HL-60/S4 treated with retinoic acid at 250 ng/mL for 4 days and 3 days (cell line): Measurements from ENCODE around the gene ZSCAN29.

Experiments used
- in situ Hi-C: fragments of 300-500 bp; cut with MboI; formaldehyde crosslinking; loops from 2 replicates; pipeline ENCODE4 v1.7.0; 2022; ENCODE audit warnings: low sequenced_read_pairs

Gene ZSCAN29

DNA sequence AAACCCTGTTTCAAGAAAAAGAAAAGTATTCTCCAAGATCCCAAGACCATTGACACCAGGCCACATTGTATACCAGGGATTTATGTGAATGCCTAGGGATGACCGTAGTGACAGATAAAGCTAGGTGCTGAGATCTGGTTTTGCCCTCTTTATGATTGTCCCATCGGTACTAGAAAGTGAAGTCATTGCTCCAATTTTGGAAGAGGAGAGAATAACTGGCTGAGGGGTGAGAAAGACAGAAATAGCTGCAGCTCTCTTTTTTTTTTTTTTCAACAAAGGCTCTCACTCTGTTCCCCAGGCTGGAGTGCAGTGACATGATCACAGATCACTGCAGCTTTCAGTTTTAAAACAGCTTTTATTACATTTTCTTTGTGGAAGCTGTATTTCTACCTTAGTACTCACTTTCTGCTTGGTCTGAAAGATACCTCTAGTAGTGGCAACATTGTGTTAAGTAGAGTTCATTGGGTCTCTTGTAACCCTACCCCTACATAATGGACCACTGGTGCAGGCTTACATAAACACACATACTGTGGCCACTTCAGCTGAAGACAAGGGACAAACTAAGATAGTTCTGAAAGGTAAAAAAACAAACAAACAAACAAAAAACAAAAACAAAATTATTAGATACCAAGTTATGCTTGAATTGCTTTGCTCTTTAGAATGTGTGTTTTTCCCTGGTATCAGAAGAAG lies 18.0 kb downstream of the ZSCAN29 start:
- in situ Hi-C loops, result no loop called here

- in situ Hi-C loops, result no loop called here
Observed at GRCh38 chr15:43347114-43347513, 23.7 kb downstream of the ZSCAN29 start.

- in situ Hi-C loops, result no loop called here
Observed at GRCh38 chr15:43346305-43346704, 24.5 kb downstream of the ZSCAN29 start.

DNA sequence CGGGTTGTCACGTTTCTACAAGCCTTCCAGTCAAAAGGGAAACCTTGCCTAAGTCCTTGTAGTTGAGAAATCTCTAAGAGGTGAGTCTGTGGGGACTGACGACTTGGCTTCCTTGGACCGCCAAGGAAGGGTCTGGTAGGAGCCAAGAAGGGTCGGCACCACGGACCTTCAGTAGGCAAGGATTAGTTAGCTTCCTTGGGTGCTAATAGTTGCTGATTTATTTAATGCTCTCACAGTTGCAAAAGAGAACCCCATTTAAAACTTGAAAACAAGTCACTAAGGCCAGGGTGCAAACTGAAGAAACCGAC lies 40.1 kb downstream of the ZSCAN29 start:
- in situ Hi-C loops, result no loop called here

DNA sequence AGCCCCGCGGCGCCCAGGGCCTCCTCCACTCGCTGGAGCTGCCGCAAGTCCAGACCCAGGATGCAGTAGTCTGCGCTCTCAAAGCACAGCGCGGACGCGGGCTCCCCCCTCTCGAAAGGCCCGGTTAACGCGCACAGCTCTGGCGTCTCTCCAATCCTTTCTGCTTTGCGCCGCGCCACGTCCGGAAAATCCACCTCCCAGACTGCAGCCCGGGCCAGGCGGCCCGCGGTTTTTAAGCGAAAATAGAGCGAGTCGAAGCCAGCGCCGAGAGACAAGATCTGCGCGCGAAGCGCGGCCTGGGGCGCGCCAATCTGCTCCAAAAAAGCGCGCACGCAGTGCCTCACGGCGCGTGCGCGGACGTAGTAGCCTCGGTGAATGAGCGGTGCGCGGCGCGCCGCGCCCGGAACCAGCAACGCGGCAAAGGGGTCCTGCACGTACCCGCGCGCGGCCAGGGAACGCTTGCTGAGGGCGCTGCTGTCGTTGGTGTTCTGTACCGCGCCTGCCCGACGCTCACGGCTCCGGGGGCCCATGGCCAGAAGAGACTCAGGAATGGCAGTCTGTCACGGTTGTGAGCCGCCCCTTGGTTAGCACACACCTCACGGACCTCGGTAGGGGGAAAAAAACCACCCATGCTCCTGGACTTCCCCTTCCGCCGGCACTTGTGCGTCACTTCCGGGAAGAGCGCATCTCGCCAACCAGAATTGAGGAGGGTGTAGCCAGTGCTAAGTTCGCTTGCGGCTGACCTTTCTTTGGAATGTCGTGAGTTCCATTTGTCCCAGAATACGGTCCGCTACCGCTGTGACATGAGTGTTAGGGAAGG lies 40.7 kb downstream of the ZSCAN29 start, which contains the start of gene LCMT2:
LCMT2 (minus strand) TSS at position 614 of the 820 bp plus-strand sequence; CDS start at position 530, 84 bp downstream.
- in situ Hi-C loops, result no loop called here

GRCh38 chr15:43329217-43329959 lies 41.5 kb downstream of the ZSCAN29 start:
- in situ Hi-C loops, result no loop called here

DNA sequence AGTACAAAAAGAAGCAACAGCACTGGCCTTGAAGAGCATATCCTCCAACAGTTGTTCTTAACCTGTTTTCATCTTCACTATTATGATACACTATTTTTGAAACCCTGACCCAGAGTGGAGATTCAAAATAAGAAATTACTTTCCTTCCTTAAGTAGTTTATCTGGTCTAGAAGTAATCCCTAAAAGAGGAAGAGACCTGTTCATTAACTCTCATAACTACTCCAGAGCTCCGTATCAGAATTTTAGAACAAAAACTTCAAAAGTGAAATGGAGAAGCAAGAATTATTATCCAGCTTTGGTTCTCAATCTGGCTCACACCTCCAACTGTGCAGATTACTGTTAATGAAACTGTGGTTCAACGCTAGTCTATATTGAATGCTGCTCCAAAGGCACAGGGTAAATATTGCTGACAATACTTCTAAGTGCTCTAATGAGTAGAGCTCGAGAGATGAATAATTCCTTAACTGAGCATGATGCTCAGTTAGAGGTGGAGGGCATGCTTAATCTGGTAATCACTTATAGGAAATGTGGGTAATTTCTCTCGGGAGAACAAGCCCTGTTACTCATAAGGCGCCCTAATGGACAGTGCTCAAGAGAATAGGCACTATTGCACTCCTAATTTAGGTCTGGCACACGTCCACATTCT lies 45.7 kb downstream of the ZSCAN29 start:
- in situ Hi-C loops, result no loop called here

DNA sequence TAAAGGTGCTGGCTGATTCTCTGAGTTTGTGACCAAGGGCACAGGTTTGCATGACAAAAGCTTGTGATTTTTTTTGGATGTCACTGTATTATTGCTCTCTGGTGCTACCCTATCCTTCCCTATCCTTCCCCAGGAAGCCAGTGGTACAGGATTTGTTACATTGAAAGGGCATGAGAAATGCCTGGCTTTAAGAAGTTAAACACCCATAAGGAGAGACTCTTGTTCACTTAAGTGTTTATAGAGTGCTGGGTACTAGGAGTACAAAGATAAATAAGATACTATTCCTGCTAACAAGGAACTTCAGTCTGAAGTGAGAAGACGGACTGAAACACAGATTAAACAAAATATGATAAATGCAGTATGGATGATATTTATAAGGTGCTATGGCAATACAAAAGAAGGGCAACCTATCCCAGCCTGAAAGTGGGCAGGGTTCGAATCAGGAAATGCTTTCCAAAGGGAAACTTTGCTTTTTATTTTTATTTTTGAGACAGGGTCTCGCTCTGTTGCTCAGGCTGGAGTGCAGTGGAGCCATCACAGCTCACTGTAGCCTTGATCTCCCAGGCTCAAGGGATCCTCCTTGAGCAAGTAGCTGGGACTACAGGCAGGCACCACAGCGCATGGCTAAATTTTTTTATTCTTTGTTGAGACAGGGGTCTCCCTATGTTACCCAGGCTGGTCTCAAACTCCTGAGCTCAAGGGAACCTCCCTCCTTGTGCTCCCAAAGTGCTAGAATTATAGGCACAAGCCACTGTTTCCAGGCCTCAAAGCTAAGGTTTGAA lies 51.7 kb downstream of the ZSCAN29 start:
- in situ Hi-C loops, result no loop called here

- in situ Hi-C loops, result no loop called here
Observed at GRCh38 chr15:43317566-43318184, 53.2 kb downstream of the ZSCAN29 start.

DNA sequence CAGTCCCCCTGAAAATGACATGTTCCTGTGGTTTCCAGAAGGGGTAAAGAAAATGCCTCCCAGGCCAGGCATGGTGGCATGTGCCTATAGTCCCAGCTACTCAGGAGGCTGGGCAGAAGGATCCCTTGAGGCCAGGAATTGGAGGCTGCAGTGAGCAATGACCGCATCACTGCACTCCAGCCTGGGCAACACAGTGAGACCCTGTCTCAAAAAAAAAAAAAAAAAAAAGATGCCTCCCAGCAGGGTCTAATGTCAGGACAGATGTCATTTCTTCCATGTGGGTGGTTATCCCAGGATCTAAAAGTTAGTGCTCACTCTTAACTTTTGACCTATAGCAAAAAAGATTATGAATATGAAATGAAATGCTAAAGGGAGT lies 53.9 kb downstream of the ZSCAN29 start:
- in situ Hi-C loops, result no loop called here

GRCh38 chr15:43316016-43316970 lies 54.5 kb downstream of the ZSCAN29 start:
- in situ Hi-C loops, result no loop called here

- in situ Hi-C loops, result no loop called here
Observed at GRCh38 chr15:43314171-43314570, 56.7 kb downstream of the ZSCAN29 start.

GRCh38 chr15:43312378-43312777 lies 58.5 kb downstream of the ZSCAN29 start:
- in situ Hi-C loops, result no loop called here
